BE2C (cell line): ENCODE data around the gene CDK3.

Source experiments
- DNase-seq: peaks from one replicate; pipeline ENCODE4 v3.0.0-alpha.2; 2020
- H3K27me3 ChIP-seq: fragments of 250-450 bp; sonication (Bioruptor Pico); 2 replicates; pipeline ENCODE4 v1.5.1; 2020; ENCODE audit warnings: mild to moderate bottlenecking
- H3K36me3 ChIP-seq: fragments of 250-450 bp; sonication (Bioruptor Pico); 2 replicates; pipeline ENCODE4 v1.5.1; 2020; ENCODE audit warnings: mild to moderate bottlenecking
- H3K4me1 ChIP-seq: fragments of 250-450 bp; sonication (Bioruptor Pico); 2 replicates; pipeline ENCODE4 v1.5.1; 2020
- H3K4me3 ChIP-seq: 2 replicates; pipeline ENCODE4 v1.5.1; 2011; ENCODE audit warnings: low read depth, low read length
- H3K9me3 ChIP-seq: fragments of 250-450 bp; sonication (Bioruptor Pico); 2 replicates; pipeline ENCODE4 v1.5.1; 2020
- TF ChIP-seq, protein P1 (sequence below): IDR thresholded peaks from 2 replicates; pipeline ENCODE4 v1.5.1; 2012; ENCODE audit warnings: mild to moderate bottlenecking, low read depth, low read length

CDK3 gene

GRCh38 chr17:76005263-76006149 lies 4.9 kb downstream of the CDK3 start:
- no peaks in the 10 kb centered on the region for H3K36me3 ChIP-seq
- H3K9me3 ChIP-seq = no peaks in the 10 kb centered on the region
- no peak overlapping the region for H3K4me3 ChIP-seq
- H3K4me1 ChIP-seq = no peaks in the 10 kb centered on the region
- DNase-seq = peak; percentile 88
- TF ChIP-seq, protein P1, sequence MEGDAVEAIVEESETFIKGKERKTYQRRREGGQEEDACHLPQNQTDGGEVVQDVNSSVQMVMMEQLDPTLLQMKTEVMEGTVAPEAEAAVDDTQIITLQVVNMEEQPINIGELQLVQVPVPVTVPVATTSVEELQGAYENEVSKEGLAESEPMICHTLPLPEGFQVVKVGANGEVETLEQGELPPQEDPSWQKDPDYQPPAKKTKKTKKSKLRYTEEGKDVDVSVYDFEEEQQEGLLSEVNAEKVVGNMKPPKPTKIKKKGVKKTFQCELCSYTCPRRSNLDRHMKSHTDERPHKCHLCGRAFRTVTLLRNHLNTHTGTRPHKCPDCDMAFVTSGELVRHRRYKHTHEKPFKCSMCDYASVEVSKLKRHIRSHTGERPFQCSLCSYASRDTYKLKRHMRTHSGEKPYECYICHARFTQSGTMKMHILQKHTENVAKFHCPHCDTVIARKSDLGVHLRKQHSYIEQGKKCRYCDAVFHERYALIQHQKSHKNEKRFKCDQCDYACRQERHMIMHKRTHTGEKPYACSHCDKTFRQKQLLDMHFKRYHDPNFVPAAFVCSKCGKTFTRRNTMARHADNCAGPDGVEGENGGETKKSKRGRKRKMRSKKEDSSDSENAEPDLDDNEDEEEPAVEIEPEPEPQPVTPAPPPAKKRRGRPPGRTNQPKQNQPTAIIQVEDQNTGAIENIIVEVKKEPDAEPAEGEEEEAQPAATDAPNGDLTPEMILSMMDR = peak; percentile 72
- H3K27me3 ChIP-seq = no peaks in the 10 kb centered on the region

DNA sequence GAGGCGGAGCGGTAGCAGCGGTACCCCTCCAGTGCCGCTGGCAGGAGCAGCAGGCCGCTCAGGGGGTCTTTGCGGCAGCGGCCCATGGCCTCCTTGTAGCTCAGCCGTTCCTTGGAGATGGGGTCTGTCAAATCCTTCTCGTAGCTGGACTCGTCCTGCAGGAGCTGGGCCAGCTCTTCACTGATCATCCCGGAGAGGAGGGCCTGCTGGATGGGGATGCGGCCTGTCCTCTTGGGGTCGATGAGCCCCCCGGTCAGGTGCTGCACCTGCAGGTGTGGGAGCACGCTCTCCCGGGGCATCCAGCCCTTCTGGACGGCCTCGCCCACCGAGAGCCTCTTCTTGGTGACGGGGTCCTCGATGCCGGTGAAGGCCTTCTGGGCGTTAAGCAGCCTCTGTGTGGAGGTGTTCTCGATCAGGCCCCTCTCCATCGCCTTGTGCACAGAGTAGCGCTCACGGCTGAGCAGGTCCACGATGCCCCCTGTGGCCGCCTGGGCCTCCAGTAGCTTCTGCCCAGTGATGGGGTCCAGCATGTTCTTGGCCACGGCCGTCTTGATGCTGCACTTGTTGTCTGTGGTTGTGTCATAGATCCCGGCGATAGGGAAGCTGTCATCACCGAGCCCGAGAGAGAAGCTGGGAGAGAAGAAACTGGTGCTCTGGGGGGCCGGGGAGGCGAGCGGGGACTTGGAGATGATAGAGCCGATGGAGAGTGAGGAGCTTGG lies 6.6 kb downstream of the CDK3 start:
- H3K4me3 ChIP-seq = no peak overlapping the region
- no peaks in the 10 kb centered on the region for H3K9me3 ChIP-seq
- no peaks in the 10 kb centered on the region for H3K4me1 ChIP-seq
- H3K27me3 ChIP-seq = no peaks in the 10 kb centered on the region
- TF ChIP-seq, protein P1 = no peak
- no peaks in the 10 kb centered on the region for H3K36me3 ChIP-seq
- DNase-seq = no peak

GRCh38 chr17:76007850-76008165 lies 7.2 kb downstream of the CDK3 start:
- Histone ChIP-seq H3K27me3 (no peaks in the 10 kb centered on the region), H3K36me3 (no peaks in the 10 kb centered on the region), H3K4me1 (no peaks in the 10 kb centered on the region), H3K9me3 (no peaks in the 10 kb centered on the region), H3K4me3 (no peak overlapping the region)
- TF ChIP-seq, protein P1 = no peak
- no peak for DNase-seq

GRCh38 chr17:76008208-76008607 lies 7.6 kb downstream of the CDK3 start:
- TF ChIP-seq, protein P1 = no peak
- Histone ChIP-seq H3K9me3 (no peaks in the 10 kb centered on the region), H3K36me3 (no peaks in the 10 kb centered on the region), H3K4me1 (no peaks in the 10 kb centered on the region), H3K4me3 (no peak overlapping the region), H3K27me3 (no peaks in the 10 kb centered on the region)
- DNase-seq = no peak

DNA sequence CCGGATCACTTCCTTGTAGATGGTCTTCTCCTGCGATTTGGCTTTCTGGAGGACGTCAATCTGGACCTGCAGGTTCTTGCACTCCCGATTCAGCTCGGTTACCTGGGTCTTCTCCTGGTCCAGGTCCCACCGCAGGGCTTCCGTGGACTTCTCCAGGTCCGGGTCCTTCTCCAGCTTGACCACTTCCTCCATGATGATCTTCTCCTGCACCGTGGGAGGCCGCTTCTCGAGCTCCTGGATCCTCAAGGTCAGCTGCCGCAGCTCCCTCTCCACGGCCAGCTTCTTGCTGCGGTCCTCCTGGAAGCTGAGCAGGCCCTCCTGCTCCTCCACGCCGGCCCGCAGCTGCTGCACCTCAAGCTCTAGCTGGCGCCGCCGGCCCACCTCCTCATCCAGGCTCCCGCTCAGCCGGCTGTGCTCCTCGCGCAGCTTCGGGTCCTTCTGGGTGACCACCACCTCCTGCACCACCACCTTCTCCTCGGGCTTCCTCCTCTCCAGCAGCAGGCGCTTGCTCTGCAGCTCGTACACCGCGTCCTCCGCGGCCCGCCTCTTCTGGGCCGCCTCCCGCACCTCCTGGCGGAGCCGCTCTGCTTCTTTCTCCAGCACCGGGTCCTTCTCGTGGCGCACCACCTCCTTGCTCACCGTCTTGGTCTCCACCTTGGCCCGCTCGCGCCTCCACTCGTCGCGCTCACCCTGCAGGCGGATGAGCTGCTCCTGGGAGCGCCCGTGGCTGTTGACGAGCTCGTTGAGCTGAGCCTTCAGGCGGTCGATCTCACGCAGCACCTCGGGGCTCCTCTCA lies 8.2 kb downstream of the CDK3 start:
- no peak for DNase-seq
- H3K27me3 ChIP-seq = no peaks in the 10 kb centered on the region
- TF ChIP-seq, protein P1 = no peak
- no peaks in the 10 kb centered on the region for H3K36me3 ChIP-seq
- no peaks in the 10 kb centered on the region for H3K9me3 ChIP-seq
- H3K4me1 ChIP-seq = no peaks in the 10 kb centered on the region
- no peak overlapping the region for H3K4me3 ChIP-seq
